ENCODE measurements around the gene FIGN.

GRCh38 chr2:163601377-163601776 is 134.4 kb downstream of the FIGN start:
- no peak for TF ChIP-seq YY1 (IDR thresholded peaks at IDR 0.05; ENCODE audit: insufficient read depth, insufficient read length)
- no peak for TF ChIP-seq SUZ12 (IDR thresholded peaks at IDR 0.05; ENCODE audit: extremely low read depth, insufficient read depth, insufficient read length)
- no peak for TF ChIP-seq ZNF274 (IDR thresholded peaks at IDR 0.05; ENCODE audit: low read depth, low read length)

Measured in NT2/D1 (cell line).